K562 (cell line): Measurements from ENCODE around the gene BRPF1.

Experiments
- ARHGAP35 ChIP-seq: fragments of 450-650 bp; IDR thresholded peaks from 2 replicates; pipeline ENCODE4 v1.6.1; 2018; ENCODE audit not compliant: partially characterized antibody
- EGR1 ChIP-seq: fragments of 450-650 bp; conservative IDR thresholded peaks from 2 replicates; pipeline ENCODE4 v1.6.1; 2017; ENCODE audit warnings: mild to moderate bottlenecking
- MXI1 ChIP-seq: IDR thresholded peaks from 2 replicates; pipeline ENCODE4 v1.6.1; 2011; ENCODE audit warnings: low read depth, mild to moderate bottlenecking, improper control_type of control experiment, low read length
- PHF21A ChIP-seq: fragments of 450-650 bp; IDR thresholded peaks from 2 replicates; pipeline ENCODE4 v1.6.1; 2017; ENCODE audit warnings: low read depth, borderline replicate concordance
- POLR2A ChIP-seq: fragments of 450-650 bp; conservative IDR thresholded peaks from 2 replicates; pipeline ENCODE4 v1.6.1; 2016
- PPARD ChIP-seq: fragments of 250-450 bp; sonication (Bioruptor Pico); IDR thresholded peaks from 2 replicates; pipeline ENCODE4 v1.8.0; 2022; ENCODE audit warnings: inconsistent platforms, mild to moderate bottlenecking, moderate library complexity
- SOX6 ChIP-seq: fragments of 450-650 bp; IDR thresholded peaks from 2 replicates; pipeline ENCODE4 v1.6.1; 2014; ENCODE audit warnings: mild to moderate bottlenecking
- SRSF3 ChIP-seq: fragments of 200-400 bp; formaldehyde crosslinking; IDR thresholded peaks from 2 replicates; pipeline ENCODE4 v1.6.1; 2016; ENCODE audit warnings: mild to moderate bottlenecking, low read length, moderate library complexity; ENCODE audit not compliant: insufficient read depth
- XRCC5 ChIP-seq: fragments of 200-400 bp; formaldehyde crosslinking; IDR thresholded peaks from 2 replicates; pipeline ENCODE4 v1.6.1; 2017; ENCODE audit warnings: low read depth, mild to moderate bottlenecking, low read length
- ZNF121 ChIP-seq: sonication (generic); formaldehyde crosslinking; conservative IDR thresholded peaks from 2 replicates; pipeline ENCODE4 v1.8.0; 2022; ENCODE audit warnings: missing genetic modification reagents
- ZZZ3 ChIP-seq: fragments of 450-650 bp; IDR thresholded peaks from 2 replicates; pipeline ENCODE4 v1.6.1; 2016; ENCODE audit warnings: antibody characterized with exemption, mild to moderate bottlenecking, moderate library complexity
- TF ChIP-seq, protein P1 (sequence below), 3 experiments: IDR thresholded peaks in 2 of 3; conservative IDR thresholded peaks in 1 of 3; 2 replicates each; pipeline ENCODE4 v1.5.1; 2011 to 2012; ENCODE audit warnings: low read length in 3 of 3, mild to moderate bottlenecking in 3 of 3, control low read depth in 2 of 3, improper control_type of control experiment in 1 of 3, inconsistent platforms in 1 of 3, low read depth in 1 of 3, mixed read lengths in 1 of 3, moderate library complexity in 1 of 3; ENCODE audit not compliant: insufficient read depth in 2 of 3
- TF ChIP-seq, protein P2 (sequence below), 2 experiments: IDR thresholded peaks; 2 replicates each; pipeline ENCODE4 v1.6.1; 2011; ENCODE audit warnings: borderline replicate concordance in 1 of 2, control low read depth in 1 of 2, low read depth in 1 of 2, low read length in 1 of 2, mild to moderate bottlenecking in 1 of 2, mixed read lengths in 1 of 2, moderate library complexity in 1 of 2; ENCODE audit not compliant: insufficient read depth in 1 of 2, insufficient read length in 1 of 2, poor library complexity in 1 of 2, severe bottlenecking in 1 of 2; ENCODE audit errors: extremely low read depth in 1 of 2

DNA sequence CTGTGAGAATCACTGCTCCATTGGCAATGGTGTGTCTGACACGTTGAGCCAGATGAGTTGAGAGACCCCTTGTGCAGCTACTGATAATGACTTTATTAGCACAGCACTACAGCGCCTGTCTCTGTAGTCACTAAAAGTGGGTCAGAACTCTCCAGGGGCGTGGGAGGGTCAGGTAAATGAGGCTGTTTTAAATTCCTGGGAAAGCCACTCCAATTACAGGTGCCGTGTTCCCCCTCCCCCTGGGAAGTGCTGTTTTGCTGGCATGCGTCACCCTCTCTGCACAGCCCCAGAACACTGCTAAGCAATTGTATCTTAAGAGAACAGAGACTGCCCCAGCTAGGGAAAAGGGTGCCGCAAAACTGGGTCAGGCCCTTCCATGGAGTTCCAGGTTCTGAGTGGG, 49.4 kb upstream of the BRPF1 start:
- TF ChIP-seq SOX6 (no peak), ARHGAP35 (no peak), POLR2A (no peak), EGR1 (no peak), XRCC5 (no peak), SRSF3 (no peak), PPARD (CRISPR knock-in tag) (no peak), PHF21A (no peak), ZZZ3 (no peak), ZNF121 (CRISPR knock-in tag) (no peak), MXI1 (no peak)
- TF ChIP-seq, protein P1, sequence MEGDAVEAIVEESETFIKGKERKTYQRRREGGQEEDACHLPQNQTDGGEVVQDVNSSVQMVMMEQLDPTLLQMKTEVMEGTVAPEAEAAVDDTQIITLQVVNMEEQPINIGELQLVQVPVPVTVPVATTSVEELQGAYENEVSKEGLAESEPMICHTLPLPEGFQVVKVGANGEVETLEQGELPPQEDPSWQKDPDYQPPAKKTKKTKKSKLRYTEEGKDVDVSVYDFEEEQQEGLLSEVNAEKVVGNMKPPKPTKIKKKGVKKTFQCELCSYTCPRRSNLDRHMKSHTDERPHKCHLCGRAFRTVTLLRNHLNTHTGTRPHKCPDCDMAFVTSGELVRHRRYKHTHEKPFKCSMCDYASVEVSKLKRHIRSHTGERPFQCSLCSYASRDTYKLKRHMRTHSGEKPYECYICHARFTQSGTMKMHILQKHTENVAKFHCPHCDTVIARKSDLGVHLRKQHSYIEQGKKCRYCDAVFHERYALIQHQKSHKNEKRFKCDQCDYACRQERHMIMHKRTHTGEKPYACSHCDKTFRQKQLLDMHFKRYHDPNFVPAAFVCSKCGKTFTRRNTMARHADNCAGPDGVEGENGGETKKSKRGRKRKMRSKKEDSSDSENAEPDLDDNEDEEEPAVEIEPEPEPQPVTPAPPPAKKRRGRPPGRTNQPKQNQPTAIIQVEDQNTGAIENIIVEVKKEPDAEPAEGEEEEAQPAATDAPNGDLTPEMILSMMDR (IDR thresholded peaks at IDR 0.05 in 2 of 3, conservative IDR thresholded peaks at IDR 0.05 in 1 of 3; ENCODE audit: insufficient read depth in 2 of 3, low read depth in 1 of 3, low read length in 3 of 3), result no peak
- TF ChIP-seq, protein P2, sequence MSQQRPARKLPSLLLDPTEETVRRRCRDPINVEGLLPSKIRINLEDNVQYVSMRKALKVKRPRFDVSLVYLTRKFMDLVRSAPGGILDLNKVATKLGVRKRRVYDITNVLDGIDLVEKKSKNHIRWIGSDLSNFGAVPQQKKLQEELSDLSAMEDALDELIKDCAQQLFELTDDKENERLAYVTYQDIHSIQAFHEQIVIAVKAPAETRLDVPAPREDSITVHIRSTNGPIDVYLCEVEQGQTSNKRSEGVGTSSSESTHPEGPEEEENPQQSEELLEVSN (IDR thresholded peaks at IDR 0.05; ENCODE audit: borderline replicate concordance in 1 of 2, extremely low read depth in 1 of 2, insufficient read depth in 1 of 2, insufficient read length in 1 of 2, low read depth in 1 of 2, low read length in 1 of 2, poor library complexity in 1 of 2, severe bottlenecking in 1 of 2), result no peak
